Esophagus muscularis mucosa (tissue), 3 donors: ENCODE data around the gene LRRIQ1.

Experiments used
- CTCF ChIP-seq, 3 experiments: fragments of 200-600 bp in 2 of 3; fragments of 450-650 bp in 1 of 3; sonication (generic) in 2 of 3; IDR thresholded peaks; one replicate each; pipeline ENCODE4 v1.5.1; 2017 to 2019; ENCODE audit warnings: antibody characterized with exemption in 3 of 3, mild to moderate bottlenecking in 2 of 3, moderate library complexity in 1 of 3
- POLR2A ChIP-seq: fragments of 450-650 bp; IDR thresholded peaks from one replicate; pipeline ENCODE4 v1.6.1; 2017; ENCODE audit warnings: antibody characterized with exemption, moderate library complexity, mild to moderate bottlenecking, low read depth
- POLR2AphosphoS5 ChIP-seq, 2 donors: sonication (generic); formaldehyde crosslinking; IDR thresholded peaks; one replicate each; pipeline ENCODE4 v1.6.1; 2017; ENCODE audit warnings: antibody characterized with exemption in 2 of 2

- no peak for TF ChIP-seq CTCF (IDR thresholded peaks at IDR 0.05)
- TF ChIP-seq POLR2AphosphoS5 (IDR thresholded peaks at IDR 0.05), result no peak
- no peak for TF ChIP-seq POLR2A
Observed at GRCh38 chr12:85036733-85037132, 582 bp downstream of the LRRIQ1 start.
